ENCODE results near the gene RAD52. TPM values are rescaled to one million over a fixed set of nuclear protein-coding genes. Genes with fewer than 3 reads are reported as not detected.

The RAD52 gene
- total RNA-seq, 1 experiment from 2014 or later, result 53.9 TPM

DNA sequence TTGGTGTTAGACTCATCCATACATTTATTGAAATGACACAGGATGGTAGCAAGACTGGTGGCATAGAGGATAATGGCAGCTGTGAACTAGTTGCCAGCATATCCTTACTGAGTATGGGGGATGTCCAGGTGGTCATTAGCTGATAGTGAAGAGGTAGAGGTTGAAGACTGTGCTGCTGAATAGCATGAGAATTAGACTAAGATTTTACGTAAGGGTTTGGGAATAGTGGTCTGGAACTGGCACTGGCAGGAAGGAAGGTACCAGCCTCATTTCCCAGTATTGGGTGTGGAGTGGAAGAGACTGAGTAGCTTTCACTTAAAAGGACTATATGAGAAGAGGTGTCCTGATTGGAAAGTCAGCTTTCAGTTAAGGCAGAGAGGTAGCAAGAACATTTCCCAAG, 48.0 kb upstream of the RAD52 start:
- ChIA-PET POLR2A (no interaction called here), CTCF (interaction anchor here (1.6 to 2.1 kb wide), 2 partner anchors 10 to 96 kb away, joined by 3 to 9 read pairs; no protein-coding TSS in a partner anchor)
- peaks cover 17% of the 10 kb centered on the region for H3K4me1 ChIP-seq
- H3K27me3 Mint-ChIP-seq (ENCODE audit: insufficient read depth, unreplicated experiment), result no peaks in the 10 kb centered on the region
- peaks cover 19% of the 10 kb centered on the region for H3K36me3 Mint-ChIP-seq (ENCODE audit: insufficient read depth, unreplicated experiment)
- H3K9me3 ChIP-seq, result no peaks in the 10 kb centered on the region
- BruUV-seq (replicated peaks), result no TSS peak
- no peak overlapping the region for H3K27ac Mint-ChIP-seq (ENCODE audit: unreplicated experiment)
- H3K27me3 ChIP-seq (replicated peaks; ENCODE audit: control insufficient read depth, insufficient read depth, low read length), result no peaks in the 10 kb centered on the region
- intact Hi-C loops (cut with micrococcal nuclease; ENCODE audit: unreplicated experiment), result no loop called here
- TF ChIP-seq, protein P1, sequence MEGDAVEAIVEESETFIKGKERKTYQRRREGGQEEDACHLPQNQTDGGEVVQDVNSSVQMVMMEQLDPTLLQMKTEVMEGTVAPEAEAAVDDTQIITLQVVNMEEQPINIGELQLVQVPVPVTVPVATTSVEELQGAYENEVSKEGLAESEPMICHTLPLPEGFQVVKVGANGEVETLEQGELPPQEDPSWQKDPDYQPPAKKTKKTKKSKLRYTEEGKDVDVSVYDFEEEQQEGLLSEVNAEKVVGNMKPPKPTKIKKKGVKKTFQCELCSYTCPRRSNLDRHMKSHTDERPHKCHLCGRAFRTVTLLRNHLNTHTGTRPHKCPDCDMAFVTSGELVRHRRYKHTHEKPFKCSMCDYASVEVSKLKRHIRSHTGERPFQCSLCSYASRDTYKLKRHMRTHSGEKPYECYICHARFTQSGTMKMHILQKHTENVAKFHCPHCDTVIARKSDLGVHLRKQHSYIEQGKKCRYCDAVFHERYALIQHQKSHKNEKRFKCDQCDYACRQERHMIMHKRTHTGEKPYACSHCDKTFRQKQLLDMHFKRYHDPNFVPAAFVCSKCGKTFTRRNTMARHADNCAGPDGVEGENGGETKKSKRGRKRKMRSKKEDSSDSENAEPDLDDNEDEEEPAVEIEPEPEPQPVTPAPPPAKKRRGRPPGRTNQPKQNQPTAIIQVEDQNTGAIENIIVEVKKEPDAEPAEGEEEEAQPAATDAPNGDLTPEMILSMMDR (IDR thresholded peaks at IDR 0.05; ENCODE audit: insufficient read depth in 1 of 2, low read depth in 1 of 2, low read length in 1 of 2, severe bottlenecking in 1 of 2, unreplicated experiment in 1 of 2), result no peak
- H3K4me3 Mint-ChIP-seq (ENCODE audit: unreplicated experiment), result no peak overlapping the region
- H3K36me3 ChIP-seq (ENCODE audit: control insufficient read depth, insufficient read depth, low read length), result no peaks in the 10 kb centered on the region
- no peak for DNase-seq
- H3K4me1 Mint-ChIP-seq (ENCODE audit: low read depth, unreplicated experiment), result peaks cover 39% of the 10 kb centered on the region
- H3K4me3 ChIP-seq (ENCODE audit: low read depth, low read length), result no peak overlapping the region
- no peaks in the 10 kb centered on the region for H3K9me3 Mint-ChIP-seq (ENCODE audit: unreplicated experiment)

GRCh38 chr12:996881-997280, 47.4 kb upstream of the RAD52 start:
- CTCF ChIA-PET, result interaction anchor here (0.6 to 2.1 kb wide), 4 partner anchors 9 to 96 kb away, joined by 3 to 9 read pairs (median 4); no protein-coding TSS in a partner anchor

GRCh38 chr12:992647-993046, 43.2 kb upstream of the RAD52 start:
- peaks cover 50% of the 10 kb centered on the region for H3K4me1 Mint-ChIP-seq (ENCODE audit: low read depth, unreplicated experiment)
- ChIA-PET POLR2A (interaction anchor here (0.7 to 1.4 kb wide), 2 partner anchors 41 to 678 kb away, joined by 4 read pairs; no protein-coding TSS in a partner anchor), CTCF (interaction anchor here (2.6 kb wide), 1 partner anchor 100 kb away, joined by 18 read pairs; no protein-coding TSS in a partner anchor)
- TF ChIP-seq, protein P1 (IDR thresholded peaks at IDR 0.05; ENCODE audit: insufficient read depth in 1 of 2, low read depth in 1 of 2, low read length in 1 of 2, severe bottlenecking in 1 of 2, unreplicated experiment in 1 of 2), result no peak
- H3K4me3 Mint-ChIP-seq (ENCODE audit: unreplicated experiment), result peak overlapping the region; percentile 84
- no TSS peak for BruUV-seq (replicated peaks)
- intact Hi-C loops (cut with micrococcal nuclease; ENCODE audit: unreplicated experiment), result loop anchor here (5.0 kb wide), 2 partner anchors 60 to 100 kb away; no protein-coding TSS in a partner anchor
- peaks cover 26% of the 10 kb centered on the region for H3K4me1 ChIP-seq
- no peaks in the 10 kb centered on the region for H3K9me3 ChIP-seq
- H3K9me3 Mint-ChIP-seq (ENCODE audit: unreplicated experiment), result no peaks in the 10 kb centered on the region
- no peaks in the 10 kb centered on the region for H3K36me3 ChIP-seq (ENCODE audit: control insufficient read depth, insufficient read depth, low read length)
- H3K27me3 Mint-ChIP-seq (ENCODE audit: insufficient read depth, unreplicated experiment), result no peaks in the 10 kb centered on the region
- no peak overlapping the region for H3K27ac Mint-ChIP-seq (ENCODE audit: unreplicated experiment)
- H3K36me3 Mint-ChIP-seq (ENCODE audit: insufficient read depth, unreplicated experiment), result peaks cover 26% of the 10 kb centered on the region
- H3K27me3 ChIP-seq (replicated peaks; ENCODE audit: control insufficient read depth, insufficient read depth, low read length), result no peaks in the 10 kb centered on the region
- DNase-seq, result no peak
- H3K4me3 ChIP-seq (ENCODE audit: low read depth, low read length), result peak overlapping the region; percentile 80; the same call in 1 of the 2 replicates

More at GRCh38 chr12:996881-997280, 47.4 kb upstream of the RAD52 start:
- H3K36me3 Mint-ChIP-seq (ENCODE audit: insufficient read depth, unreplicated experiment), result peaks cover 16% of the 10 kb centered on the region
- Histone ChIP-seq H3K36me3 (ENCODE audit: control insufficient read depth, insufficient read depth, low read length) (no peaks in the 10 kb centered on the region), H3K9me3 (no peaks in the 10 kb centered on the region), H3K4me3 (ENCODE audit: low read depth, low read length) (no peak overlapping the region), H3K27me3 (replicated peaks; ENCODE audit: control insufficient read depth, insufficient read depth, low read length) (no peaks in the 10 kb centered on the region), H3K4me1 (peaks cover 23% of the 10 kb centered on the region)
- no peak overlapping the region for H3K27ac Mint-ChIP-seq (ENCODE audit: unreplicated experiment)
- no peaks in the 10 kb centered on the region for H3K27me3 Mint-ChIP-seq (ENCODE audit: insufficient read depth, unreplicated experiment)
- intact Hi-C loops (cut with micrococcal nuclease; ENCODE audit: unreplicated experiment), result no loop called here
- TF ChIP-seq, protein P1 (IDR thresholded peaks at IDR 0.05; ENCODE audit: insufficient read depth in 1 of 2, low read depth in 1 of 2, low read length in 1 of 2, severe bottlenecking in 1 of 2, unreplicated experiment in 1 of 2), result no peak
- H3K9me3 Mint-ChIP-seq (ENCODE audit: unreplicated experiment), result no peaks in the 10 kb centered on the region
- BruUV-seq (replicated peaks), result no TSS peak
- peaks cover 42% of the 10 kb centered on the region for H3K4me1 Mint-ChIP-seq (ENCODE audit: low read depth, unreplicated experiment)
- POLR2A ChIA-PET, result no interaction called here
- no peak overlapping the region for H3K4me3 Mint-ChIP-seq (ENCODE audit: unreplicated experiment)
- DNase-seq, result no peak
